ENCODE results near the gene JUND. TPM values are rescaled to one million over a fixed set of nuclear protein-coding genes. Genes with fewer than 3 reads are reported as not detected.

JUND gene
- total RNA-seq, 1 experiment from 2014 or later = 151 TPM

- H3K9me3 ChIP-seq (ENCODE audit: low read length) = no peaks in the 10 kb centered on the region
- no peaks in the 10 kb centered on the region for H3K9me2 ChIP-seq (replicated peaks; ENCODE audit: low read length)
- no peak overlapping the region for H3K4me3 ChIP-seq (ENCODE audit: low read length)
- no peak overlapping the region for H3K27ac ChIP-seq (ENCODE audit: low read length)
- no peaks in the 10 kb centered on the region for H4K20me1 ChIP-seq (ENCODE audit: low read length)
- peaks cover 3% of the 10 kb centered on the region for H3K36me3 ChIP-seq (ENCODE audit: low read depth, low read length)
- TF ChIP-seq EZH2 (IDR thresholded peaks at IDR 0.05; ENCODE audit: low read length, unreplicated experiment) = no peak
- TF ChIP-seq CTCF (conservative IDR thresholded peaks at IDR 0.05; ENCODE audit: low read depth, low read length) = no peak
- no peak for TF ChIP-seq EZH2phosphoT487 (IDR thresholded peaks at IDR 0.05; ENCODE audit: borderline replicate concordance, low read length)
- H3K79me2 ChIP-seq (ENCODE audit: low read length) = no peaks in the 10 kb centered on the region
- 0 out of 2 replicates have a peak, but pooled peaks cover 5% of the 10 kb centered on the region for H3K4me1 ChIP-seq (ENCODE audit: insufficient read depth, low read length)
- H3K4me2 ChIP-seq (ENCODE audit: low read length) = no peak overlapping the region
- CTCF ChIA-PET = interaction anchor here (0.6 kb wide), 1 partner anchor 14 kb away, joined by 4 read pairs; the partner anchor contains the start of gene LSM4
- no peaks in the 10 kb centered on the region for H3K27me3 ChIP-seq (ENCODE audit: low read length)
- no peak overlapping the region for H3K9ac ChIP-seq (ENCODE audit: low read length)
- intact Hi-C loops (cut with micrococcal nuclease) = no loop called here
- DNase-seq (no peak), ATAC-seq (no peak)
- no peaks in the 10 kb centered on the region for H3F3A ChIP-seq (ENCODE audit: low read length, unreplicated experiment)
- BruUV-seq (replicated peaks) = no TSS peak
- POLR2A ChIA-PET (ENCODE audit: unreplicated experiment) = no interaction called here
- no peak overlapping the region for H2AFZ ChIP-seq (ENCODE audit: low read length)
Measured at GRCh38 chr19:18309525-18310064, 28.2 kb upstream of the JUND start.

- Histone ChIP-seq H4K20me1 (ENCODE audit: low read length) (no peaks in the 10 kb centered on the region), H3K4me2 (ENCODE audit: low read length) (no peak overlapping the region), H3K9me2 (replicated peaks; ENCODE audit: low read length) (no peaks in the 10 kb centered on the region), H3K4me1 (ENCODE audit: insufficient read depth, low read length) (0 out of 2 replicates have a peak, but pooled peaks cover 11% of the 10 kb centered on the region), H3K27ac (ENCODE audit: low read length) (no peak overlapping the region), H3K27me3 (ENCODE audit: low read length) (no peaks in the 10 kb centered on the region), H3K9me3 (ENCODE audit: low read length) (no peaks in the 10 kb centered on the region), H3K36me3 (ENCODE audit: low read depth, low read length) (peaks cover 3% of the 10 kb centered on the region), H2AFZ (ENCODE audit: low read length) (no peak overlapping the region), H3K4me3 (ENCODE audit: low read length) (no peak overlapping the region), H3K9ac (ENCODE audit: low read length) (no peak overlapping the region), H3F3A (ENCODE audit: low read length, unreplicated experiment) (no peaks in the 10 kb centered on the region), H3K79me2 (ENCODE audit: low read length) (no peaks in the 10 kb centered on the region)
- intact Hi-C loops (cut with micrococcal nuclease) = no loop called here
- no peak for ATAC-seq
- ChIA-PET POLR2A (ENCODE audit: unreplicated experiment) (no interaction called here), CTCF (no interaction called here)
- DNase-seq = no peak
- no TSS peak for BruUV-seq (replicated peaks)
- TF ChIP-seq EZH2phosphoT487 (IDR thresholded peaks at IDR 0.05; ENCODE audit: borderline replicate concordance, low read length) (no peak), EZH2 (IDR thresholded peaks at IDR 0.05; ENCODE audit: low read length, unreplicated experiment) (no peak), CTCF (conservative IDR thresholded peaks at IDR 0.05; ENCODE audit: low read depth, low read length) (no peak)
Measured at GRCh38 chr19:18308948-18309325, 27.5 kb upstream of the JUND start.

- DNase-seq = no peak
- BruUV-seq (replicated peaks) = no TSS peak
- no peak for ATAC-seq
- Histone ChIP-seq H4K20me1 (ENCODE audit: low read length) (no peaks in the 10 kb centered on the region), H3F3A (ENCODE audit: low read length, unreplicated experiment) (no peaks in the 10 kb centered on the region), H3K27me3 (ENCODE audit: low read length) (no peaks in the 10 kb centered on the region), H3K4me1 (ENCODE audit: insufficient read depth, low read length) (0 out of 2 replicates have a peak, but pooled peaks cover 11% of the 10 kb centered on the region), H3K9ac (ENCODE audit: low read length) (no peak overlapping the region), H3K4me3 (ENCODE audit: low read length) (no peak overlapping the region), H3K27ac (ENCODE audit: low read length) (no peak overlapping the region), H2AFZ (ENCODE audit: low read length) (no peak overlapping the region), H3K79me2 (ENCODE audit: low read length) (no peaks in the 10 kb centered on the region), H3K9me3 (ENCODE audit: low read length) (no peaks in the 10 kb centered on the region), H3K4me2 (ENCODE audit: low read length) (no peak overlapping the region), H3K36me3 (ENCODE audit: low read depth, low read length) (peaks cover 3% of the 10 kb centered on the region), H3K9me2 (replicated peaks; ENCODE audit: low read length) (no peaks in the 10 kb centered on the region)
- intact Hi-C loops (cut with micrococcal nuclease) = no loop called here
- ChIA-PET POLR2A (ENCODE audit: unreplicated experiment) (no interaction called here), CTCF (no interaction called here)
- TF ChIP-seq CTCF (conservative IDR thresholded peaks at IDR 0.05; ENCODE audit: low read depth, low read length) = no peak
- no peak for TF ChIP-seq EZH2phosphoT487 (IDR thresholded peaks at IDR 0.05; ENCODE audit: borderline replicate concordance, low read length)
- TF ChIP-seq EZH2 (IDR thresholded peaks at IDR 0.05; ENCODE audit: low read length, unreplicated experiment) = no peak
Measured at GRCh38 chr19:18308051-18308947, 26.9 kb upstream of the JUND start.

All from PC-3 (cell line).